HEK293 (cell line): ENCODE data around the gene SF1.
A peak's percentile ranks its signal among the peaks of the same experiment; 100 is the strongest.

Experiments
- BCL11B ChIP-seq: fragments of 450-650 bp; formaldehyde crosslinking; IDR thresholded peaks from 2 replicates; pipeline ENCODE4 v1.5.1; 2016; ENCODE audit warnings: low read depth, missing biosample characterization, missing genetic modification characterization
- EGR2 ChIP-seq: fragments of 450-650 bp; formaldehyde crosslinking; IDR thresholded peaks from 2 replicates; pipeline ENCODE4 v1.5.1; 2016; ENCODE audit warnings: low read depth, missing biosample characterization, missing genetic modification characterization
- FEZF1 ChIP-seq: fragments of 450-650 bp; formaldehyde crosslinking; IDR thresholded peaks from 2 replicates; pipeline ENCODE4 v1.5.1; 2016; ENCODE audit warnings: missing biosample characterization, missing genetic modification characterization
- GLIS1 ChIP-seq: fragments of 450-650 bp; formaldehyde crosslinking; IDR thresholded peaks from 2 replicates; pipeline ENCODE4 v1.5.1; 2016; ENCODE audit warnings: missing biosample characterization, missing genetic modification characterization
- GLIS2 ChIP-seq: fragments of 450-650 bp; formaldehyde crosslinking; IDR thresholded peaks from 2 replicates; pipeline ENCODE4 v1.5.1; 2016; ENCODE audit warnings: missing biosample characterization, missing genetic modification characterization
- IKZF3 ChIP-seq: fragments of 450-650 bp; IDR thresholded peaks from 2 replicates; pipeline ENCODE4 v1.5.0; 2018; ENCODE audit warnings: missing biosample characterization, mild to moderate bottlenecking, missing genetic modification characterization, moderate library complexity
- KLF10 ChIP-seq: fragments of 450-650 bp; IDR thresholded peaks from 2 replicates; pipeline ENCODE4 v1.5.1; 2018; ENCODE audit warnings: missing biosample characterization, mild to moderate bottlenecking, missing genetic modification characterization
- KLF16 ChIP-seq: fragments of 450-650 bp; formaldehyde crosslinking; IDR thresholded peaks from 2 replicates; pipeline ENCODE4 v1.5.1; 2017; ENCODE audit warnings: missing biosample characterization, missing genetic modification characterization
- PATZ1 ChIP-seq: fragments of 450-650 bp; formaldehyde crosslinking; IDR thresholded peaks from 2 replicates; pipeline ENCODE4 v1.5.1; 2016; ENCODE audit warnings: missing biosample characterization, missing genetic modification characterization
- SETDB1 ChIP-seq: IDR thresholded peaks from one replicate; pipeline ENCODE4 v1.6.1; 2017; ENCODE audit warnings: mild to moderate bottlenecking, low read length, moderate library complexity, mixed read lengths; ENCODE audit not compliant: insufficient read length
- SP2 ChIP-seq: fragments of 450-650 bp; formaldehyde crosslinking; IDR thresholded peaks from 2 replicates; pipeline ENCODE4 v1.5.1; 2016; ENCODE audit warnings: missing biosample characterization, missing genetic modification characterization
- SP3 ChIP-seq: fragments of 450-650 bp; formaldehyde crosslinking; IDR thresholded peaks from 2 replicates; pipeline ENCODE4 v1.5.1; 2016; ENCODE audit warnings: missing biosample characterization, missing genetic modification characterization
- ZBTB20 ChIP-seq: fragments of 450-650 bp; formaldehyde crosslinking; IDR thresholded peaks from 2 replicates; pipeline ENCODE4 v1.5.1; 2016; ENCODE audit warnings: missing biosample characterization, missing genetic modification characterization
- ZBTB26 ChIP-seq: fragments of 450-650 bp; formaldehyde crosslinking; optimal IDR thresholded peaks from 2 replicates; pipeline ENCODE3; 2016; ENCODE audit warnings: missing biosample characterization, mild to moderate bottlenecking, missing genetic modification characterization
- ZBTB7A ChIP-seq: fragments of 450-650 bp; formaldehyde crosslinking; IDR thresholded peaks from 2 replicates; pipeline ENCODE4 v1.5.1; 2016; ENCODE audit warnings: low read depth, missing biosample characterization, missing genetic modification characterization
- ZBTB8A ChIP-seq: fragments of 450-650 bp; formaldehyde crosslinking; IDR thresholded peaks from 2 replicates; pipeline ENCODE4 v1.5.1; 2016; ENCODE audit warnings: missing biosample characterization, missing genetic modification characterization
- ZEB2 ChIP-seq: fragments of 450-650 bp; formaldehyde crosslinking; IDR thresholded peaks from 2 replicates; pipeline ENCODE4 v1.5.1; 2016; ENCODE audit warnings: missing biosample characterization, missing genetic modification characterization
- ZFP69B ChIP-seq: fragments of 450-650 bp; formaldehyde crosslinking; IDR thresholded peaks from 2 replicates; pipeline ENCODE4 v1.5.1; 2016; ENCODE audit warnings: missing biosample characterization, missing genetic modification characterization
- ZNF302 ChIP-seq: fragments of 450-650 bp; formaldehyde crosslinking; IDR thresholded peaks from 2 replicates; pipeline ENCODE4 v1.5.1; 2016; ENCODE audit warnings: missing biosample characterization, missing genetic modification characterization, low read depth
- ZNF341 ChIP-seq: fragments of 450-650 bp; formaldehyde crosslinking; IDR thresholded peaks from 2 replicates; pipeline ENCODE4; 2016; ENCODE audit warnings: low read depth, missing biosample characterization, missing genetic modification characterization
- ZNF501 ChIP-seq: fragments of 450-650 bp; formaldehyde crosslinking; IDR thresholded peaks from 2 replicates; pipeline ENCODE4 v1.5.1; 2016; ENCODE audit warnings: missing biosample characterization, missing genetic modification characterization
- ZNF530 ChIP-seq: fragments of 450-650 bp; formaldehyde crosslinking; IDR thresholded peaks from 2 replicates; pipeline ENCODE4 v1.5.1; 2016; ENCODE audit warnings: low read depth, missing biosample characterization, missing genetic modification characterization
- ZNF629 ChIP-seq: fragments of 450-650 bp; formaldehyde crosslinking; IDR thresholded peaks from 2 replicates; pipeline ENCODE4 v1.5.1; 2017; ENCODE audit warnings: missing biosample characterization, missing genetic modification characterization
- ZNF664 ChIP-seq: fragments of 450-650 bp; formaldehyde crosslinking; IDR thresholded peaks from 2 replicates; pipeline ENCODE4 v1.5.1; 2016; ENCODE audit warnings: missing biosample characterization, missing genetic modification characterization
- ZNF76 ChIP-seq: fragments of 450-650 bp; formaldehyde crosslinking; IDR thresholded peaks from 2 replicates; pipeline ENCODE4; 2016; ENCODE audit warnings: low read depth, missing biosample characterization, missing genetic modification characterization, borderline replicate concordance
- ZNF830 ChIP-seq: fragments of 450-650 bp; IDR thresholded peaks from 2 replicates; pipeline ENCODE4 v1.5.0; 2018; ENCODE audit warnings: missing biosample characterization, missing genetic modification characterization, low read depth, mild to moderate bottlenecking, moderate library complexity
- TF ChIP-seq, protein P1 (sequence below): fragments of 450-650 bp; formaldehyde crosslinking; IDR thresholded peaks from 2 replicates; pipeline ENCODE4 v1.5.1; 2016; ENCODE audit warnings: missing biosample characterization, missing genetic modification characterization, borderline replicate concordance
- TF ChIP-seq, protein P2 (sequence below): fragments of 450-650 bp; formaldehyde crosslinking; IDR thresholded peaks from 2 replicates; pipeline ENCODE4 v1.5.1; 2016; ENCODE audit warnings: missing biosample characterization, missing genetic modification characterization, low read depth
- TF ChIP-seq, protein P3 (sequence below): fragments of 450-650 bp; formaldehyde crosslinking; IDR thresholded peaks from 2 replicates; pipeline ENCODE4 v1.5.1; 2016; ENCODE audit warnings: missing biosample characterization, missing genetic modification characterization

Gene SF1

GRCh38 chr11:64810271-64810890, 32.0 kb upstream of the SF1 start, which contains the start of gene MEN1 (continued):
- TF ChIP-seq, protein P1, sequence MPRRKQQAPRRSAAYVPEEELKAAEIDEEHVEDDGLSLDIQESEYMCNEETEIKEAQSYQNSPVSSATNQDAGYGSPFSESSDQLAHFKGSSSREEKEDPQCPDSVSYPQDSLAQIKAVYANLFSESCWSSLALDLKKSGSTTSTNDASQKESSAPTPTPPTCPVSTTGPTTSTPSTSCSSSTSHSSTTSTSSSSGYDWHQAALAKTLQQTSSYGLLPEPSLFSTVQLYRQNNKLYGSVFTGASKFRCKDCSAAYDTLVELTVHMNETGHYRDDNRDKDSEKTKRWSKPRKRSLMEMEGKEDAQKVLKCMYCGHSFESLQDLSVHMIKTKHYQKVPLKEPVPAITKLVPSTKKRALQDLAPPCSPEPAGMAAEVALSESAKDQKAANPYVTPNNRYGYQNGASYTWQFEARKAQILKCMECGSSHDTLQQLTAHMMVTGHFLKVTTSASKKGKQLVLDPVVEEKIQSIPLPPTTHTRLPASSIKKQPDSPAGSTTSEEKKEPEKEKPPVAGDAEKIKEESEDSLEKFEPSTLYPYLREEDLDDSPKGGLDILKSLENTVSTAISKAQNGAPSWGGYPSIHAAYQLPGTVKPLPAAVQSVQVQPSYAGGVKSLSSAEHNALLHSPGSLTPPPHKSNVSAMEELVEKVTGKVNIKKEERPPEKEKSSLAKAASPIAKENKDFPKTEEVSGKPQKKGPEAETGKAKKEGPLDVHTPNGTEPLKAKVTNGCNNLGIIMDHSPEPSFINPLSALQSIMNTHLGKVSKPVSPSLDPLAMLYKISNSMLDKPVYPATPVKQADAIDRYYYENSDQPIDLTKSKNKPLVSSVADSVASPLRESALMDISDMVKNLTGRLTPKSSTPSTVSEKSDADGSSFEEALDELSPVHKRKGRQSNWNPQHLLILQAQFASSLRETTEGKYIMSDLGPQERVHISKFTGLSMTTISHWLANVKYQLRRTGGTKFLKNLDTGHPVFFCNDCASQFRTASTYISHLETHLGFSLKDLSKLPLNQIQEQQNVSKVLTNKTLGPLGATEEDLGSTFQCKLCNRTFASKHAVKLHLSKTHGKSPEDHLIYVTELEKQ (tag by site-specific recombination): no peak
- TF ChIP-seq ZBTB26 (tag by site-specific recombination) (peak; percentile 44), ZNF302 (no peak), KLF10 (peak; percentile 69), FEZF1 (tag by site-specific recombination) (no peak), ZNF501 (0 out of 2 replicates have a peak, but pooled peaks have one; percentile 39), EGR2 (tag by site-specific recombination) (peak; percentile 70), ZNF664 (tag by site-specific recombination) (no peak), ZBTB20 (peak; percentile 62; the same call in 1 of the 2 replicates), ZNF530 (tag by site-specific recombination) (no peak), ZBTB7A (tag by site-specific recombination) (peak; percentile 73; the same call in 1 of the 2 replicates), BCL11B (0 out of 2 replicates have a peak, but pooled peaks have one; percentile 25), ZFP69B (tag by site-specific recombination) (peak; percentile 94), ZNF341 (tag by site-specific recombination) (peak; percentile 82), KLF16 (tag by site-specific recombination) (peak; percentile 21; the same call in 1 of the 2 replicates), PATZ1 (tag by site-specific recombination) (peak; percentile 62), SP3 (peak; percentile 76), GLIS2 (tag by site-specific recombination) (peak; percentile 55), ZBTB8A (tag by site-specific recombination) (peak; percentile 78), GLIS1 (tag by site-specific recombination) (peak; percentile 47; the same call in 1 of the 2 replicates), ZNF76 (peak; percentile 98), ZNF830 (tag by site-specific recombination) (no peak), ZNF629 (tag by site-specific recombination) (0 out of 2 replicates have a peak, but pooled peaks have one; percentile 19), SETDB1 (no peak), ZEB2 (tag by site-specific recombination) (peak; percentile 65), IKZF3 (peak; percentile 97), SP2 (tag by site-specific recombination) (peak; percentile 90)
- TF ChIP-seq, protein P2, sequence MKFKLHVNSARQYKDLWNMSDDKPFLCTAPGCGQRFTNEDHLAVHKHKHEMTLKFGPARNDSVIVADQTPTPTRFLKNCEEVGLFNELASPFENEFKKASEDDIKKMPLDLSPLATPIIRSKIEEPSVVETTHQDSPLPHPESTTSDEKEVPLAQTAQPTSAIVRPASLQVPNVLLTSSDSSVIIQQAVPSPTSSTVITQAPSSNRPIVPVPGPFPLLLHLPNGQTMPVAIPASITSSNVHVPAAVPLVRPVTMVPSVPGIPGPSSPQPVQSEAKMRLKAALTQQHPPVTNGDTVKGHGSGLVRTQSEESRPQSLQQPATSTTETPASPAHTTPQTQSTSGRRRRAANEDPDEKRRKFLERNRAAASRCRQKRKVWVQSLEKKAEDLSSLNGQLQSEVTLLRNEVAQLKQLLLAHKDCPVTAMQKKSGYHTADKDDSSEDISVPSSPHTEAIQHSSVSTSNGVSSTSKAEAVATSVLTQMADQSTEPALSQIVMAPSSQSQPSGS (tag by site-specific recombination): no peak
- TF ChIP-seq, protein P3, sequence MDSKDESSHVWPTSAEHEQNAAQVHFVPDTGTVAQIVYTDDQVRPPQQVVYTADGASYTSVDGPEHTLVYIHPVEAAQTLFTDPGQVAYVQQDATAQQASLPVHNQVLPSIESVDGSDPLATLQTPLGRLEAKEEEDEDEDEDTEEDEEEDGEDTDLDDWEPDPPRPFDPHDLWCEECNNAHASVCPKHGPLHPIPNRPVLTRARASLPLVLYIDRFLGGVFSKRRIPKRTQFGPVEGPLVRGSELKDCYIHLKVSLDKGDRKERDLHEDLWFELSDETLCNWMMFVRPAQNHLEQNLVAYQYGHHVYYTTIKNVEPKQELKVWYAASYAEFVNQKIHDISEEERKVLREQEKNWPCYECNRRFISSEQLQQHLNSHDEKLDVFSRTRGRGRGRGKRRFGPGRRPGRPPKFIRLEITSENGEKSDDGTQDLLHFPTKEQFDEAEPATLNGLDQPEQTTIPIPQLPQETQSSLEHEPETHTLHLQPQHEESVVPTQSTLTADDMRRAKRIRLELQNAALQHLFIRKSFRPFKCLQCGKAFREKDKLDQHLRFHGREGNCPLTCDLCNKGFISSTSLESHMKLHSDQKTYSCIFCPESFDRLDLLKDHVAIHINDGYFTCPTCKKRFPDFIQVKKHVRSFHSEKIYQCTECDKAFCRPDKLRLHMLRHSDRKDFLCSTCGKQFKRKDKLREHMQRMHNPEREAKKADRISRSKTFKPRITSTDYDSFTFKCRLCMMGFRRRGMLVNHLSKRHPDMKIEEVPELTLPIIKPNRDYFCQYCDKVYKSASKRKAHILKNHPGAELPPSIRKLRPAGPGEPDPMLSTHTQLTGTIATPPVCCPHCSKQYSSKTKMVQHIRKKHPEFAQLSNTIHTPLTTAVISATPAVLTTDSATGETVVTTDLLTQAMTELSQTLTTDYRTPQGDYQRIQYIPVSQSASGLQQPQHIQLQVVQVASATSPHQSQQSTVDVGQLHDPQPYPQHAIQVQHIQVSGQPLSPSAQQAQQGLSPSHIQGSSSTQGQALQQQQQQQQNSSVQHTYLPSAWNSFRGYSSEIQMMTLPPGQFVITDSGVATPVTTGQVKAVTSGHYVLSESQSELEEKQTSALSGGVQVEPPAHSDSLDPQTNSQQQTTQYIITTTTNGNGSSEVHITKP (tag by site-specific recombination): peak; percentile 47; the same call in 1 of the 2 replicates
